COLO829 (cell line): ENCODE measurements around the gene FIP1L1.
"Not testable (repeated sequence)": the region's sequence is repeated elsewhere in the genome, so short reads cannot be mapped to it uniquely, and the experiment has no call there.

Source experiments
- DNase-seq: peaks from one replicate; pipeline ENCODE4 v3.0.0; 2012; ENCODE audit warnings: low spot score

The FIP1L1 gene

DNA sequence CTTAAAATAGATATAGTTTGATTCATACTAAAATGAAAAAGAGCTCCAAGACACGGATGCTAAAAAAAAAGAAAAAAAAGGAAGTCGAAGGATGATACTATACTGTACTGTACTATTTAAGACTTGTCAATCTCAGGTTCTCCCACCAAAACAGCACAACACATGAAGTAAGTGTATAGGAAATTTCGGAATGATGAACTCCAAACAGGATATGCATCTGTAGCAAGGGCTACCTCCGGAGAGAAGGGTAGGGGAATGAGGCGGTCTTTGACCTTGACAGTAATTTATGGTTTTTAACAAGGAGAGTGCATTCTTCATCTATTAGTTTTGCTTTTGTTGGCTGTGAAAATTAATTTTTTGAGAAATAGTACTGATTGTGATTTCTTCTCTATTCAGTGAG is 541 bp upstream of the FIP1L1 start:
- no peak for DNase-seq

DNA sequence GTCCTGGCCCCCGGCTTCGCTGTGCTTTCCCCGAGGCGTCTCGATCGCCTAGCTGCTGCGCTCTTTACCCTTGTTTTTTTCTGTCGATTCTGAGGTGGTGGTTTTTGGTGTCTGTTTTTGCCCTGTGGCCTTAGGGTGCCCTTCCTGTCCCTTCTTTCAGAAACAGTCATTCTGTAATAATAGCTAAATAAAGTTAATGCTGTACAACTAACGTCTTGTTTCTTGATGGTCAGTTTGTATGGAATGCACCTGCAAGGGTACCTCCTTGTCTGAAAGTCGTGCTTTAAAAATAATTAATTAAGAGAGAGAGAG is 686 bp downstream of the FIP1L1 start:
- no peak for DNase-seq

DNA sequence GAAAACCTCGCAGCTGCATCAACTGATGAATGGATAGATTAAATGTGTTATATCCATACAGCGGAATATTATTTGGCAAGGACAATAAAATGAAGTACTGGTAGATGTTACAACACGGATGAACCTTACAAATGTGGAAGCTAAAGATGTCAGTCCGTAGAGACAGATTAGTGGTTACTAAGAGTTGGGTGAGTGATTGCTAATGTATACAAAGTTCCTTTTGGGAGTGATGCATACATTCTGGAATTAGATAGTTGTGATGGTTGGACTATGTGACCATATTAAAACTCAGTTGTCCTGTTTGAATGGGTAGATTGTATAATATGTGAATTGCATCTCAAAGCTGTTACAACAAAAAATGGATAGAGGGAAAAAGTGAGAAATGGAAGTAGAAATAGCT is 2.8 kb downstream of the FIP1L1 start:
- DNase-seq, result no peak

DNA sequence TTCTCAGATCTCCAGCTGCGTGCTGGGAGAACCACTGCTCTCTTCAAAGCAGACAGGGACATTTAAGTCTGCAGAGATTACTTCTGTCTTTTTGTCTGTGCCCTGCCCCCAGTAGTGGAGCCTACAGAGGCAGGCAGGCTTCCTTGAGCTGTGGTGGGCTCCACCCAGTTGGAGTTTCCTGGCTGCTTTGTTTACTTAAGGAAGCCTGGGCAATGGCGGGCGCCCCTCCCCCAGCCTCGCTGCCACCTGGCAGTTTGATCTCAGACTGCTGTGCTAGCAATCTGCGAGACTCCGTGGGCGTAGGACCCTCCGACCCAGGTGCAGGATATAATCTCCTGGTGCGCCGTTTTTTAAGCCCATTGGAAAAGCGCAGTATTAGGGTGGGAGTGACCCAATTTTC is 32.0 kb downstream of the FIP1L1 start:
- DNase-seq, result not testable (repeated sequence)

DNA sequence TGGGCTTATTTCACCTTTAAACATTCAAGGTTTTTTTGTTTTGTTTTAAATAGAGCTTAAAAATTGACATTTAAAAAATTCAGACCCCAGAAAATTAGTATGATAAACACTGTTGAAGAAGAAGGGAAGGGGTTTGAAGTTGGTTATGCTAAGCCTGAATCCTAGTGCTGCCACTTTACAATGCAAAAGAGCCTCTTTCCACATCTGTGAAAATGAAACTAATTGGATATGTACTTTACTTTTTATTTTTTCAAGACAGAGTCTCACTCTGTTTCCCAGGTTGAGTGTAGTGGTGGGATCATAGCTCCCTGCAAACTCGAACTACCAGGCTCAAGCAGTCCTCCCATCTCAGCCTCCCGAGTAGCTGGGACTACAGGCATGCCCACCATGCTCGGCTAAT is 41.8 kb downstream of the FIP1L1 start:
- no peak for DNase-seq

DNA sequence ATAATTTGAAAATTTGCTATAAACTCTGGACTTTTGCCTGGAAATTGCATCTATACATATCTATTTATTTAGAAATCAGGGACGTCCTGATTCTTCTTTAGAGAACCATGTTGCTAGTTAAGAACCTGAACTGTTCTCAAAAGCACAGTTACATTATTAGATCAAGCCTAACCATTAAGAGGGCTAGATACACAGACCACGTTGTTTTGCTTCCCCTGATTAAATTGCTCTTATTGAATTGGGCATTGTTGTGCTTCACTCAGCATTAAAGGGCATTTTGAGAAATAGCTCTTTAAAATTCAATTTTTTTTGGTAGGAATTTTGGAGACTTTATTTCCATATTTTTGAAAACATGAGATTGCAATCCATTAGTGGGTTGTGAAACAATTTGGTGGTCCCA is 44.4 kb downstream of the FIP1L1 start:
- peak; percentile 61 for DNase-seq

DNA sequence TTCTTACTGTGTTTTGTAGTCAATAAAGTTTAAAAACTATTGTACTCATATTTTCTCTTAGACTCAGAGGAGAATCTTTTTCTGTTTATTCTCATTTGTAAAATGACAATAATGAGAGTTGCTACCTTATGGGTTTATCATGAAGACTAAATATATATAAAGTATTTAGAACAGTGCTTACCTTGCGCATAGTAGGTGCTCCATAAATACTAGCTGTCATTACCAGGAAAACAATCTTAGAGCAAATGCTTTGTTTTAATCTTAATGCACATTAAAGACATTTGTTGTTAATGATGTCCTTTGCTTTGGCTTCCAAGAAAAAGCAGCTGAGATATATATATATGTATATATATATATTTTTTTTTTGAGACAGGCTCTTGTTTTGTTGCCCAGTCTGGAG is 44.9 kb downstream of the FIP1L1 start:
- no peak for DNase-seq

DNA sequence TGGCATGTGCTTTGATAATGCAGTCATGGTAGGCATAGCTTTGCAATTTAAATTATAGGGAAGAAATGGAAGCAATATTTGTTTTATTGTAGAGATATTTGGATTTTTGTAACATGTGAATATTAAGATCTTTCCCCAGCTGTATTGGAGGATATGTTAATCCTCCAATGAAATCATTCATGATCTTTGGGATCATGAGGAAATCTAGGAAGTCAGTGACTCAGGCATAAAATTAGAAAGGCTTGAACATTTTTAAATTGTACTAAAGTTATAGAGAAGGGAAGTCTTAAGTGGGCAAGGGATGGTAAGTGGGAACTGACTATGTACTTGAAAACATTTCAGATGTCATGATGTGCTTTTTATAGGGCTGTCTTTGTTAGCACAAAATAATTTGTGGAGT is 46.8 kb downstream of the FIP1L1 start:
- DNase-seq, result no peak

DNA sequence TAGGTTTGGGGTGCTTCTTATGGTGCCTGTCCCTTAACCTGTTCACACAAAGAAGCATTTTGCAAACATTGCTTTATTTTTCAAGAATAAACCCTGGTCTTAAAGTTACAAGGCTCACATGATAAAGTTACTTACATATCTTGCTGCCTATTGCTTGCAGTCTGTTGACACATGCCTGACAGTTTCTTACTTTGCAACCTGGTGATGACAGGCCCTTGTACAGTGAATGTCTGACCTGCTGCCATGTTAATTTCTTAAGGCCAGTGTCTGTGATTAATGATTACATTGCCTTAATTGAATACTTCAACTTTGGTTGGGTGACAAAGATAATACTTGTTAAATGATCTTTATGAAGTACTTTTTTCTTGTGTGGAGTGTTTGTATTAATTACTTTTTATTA is 49.9 kb downstream of the FIP1L1 start:
- DNase-seq, result no peak

DNA sequence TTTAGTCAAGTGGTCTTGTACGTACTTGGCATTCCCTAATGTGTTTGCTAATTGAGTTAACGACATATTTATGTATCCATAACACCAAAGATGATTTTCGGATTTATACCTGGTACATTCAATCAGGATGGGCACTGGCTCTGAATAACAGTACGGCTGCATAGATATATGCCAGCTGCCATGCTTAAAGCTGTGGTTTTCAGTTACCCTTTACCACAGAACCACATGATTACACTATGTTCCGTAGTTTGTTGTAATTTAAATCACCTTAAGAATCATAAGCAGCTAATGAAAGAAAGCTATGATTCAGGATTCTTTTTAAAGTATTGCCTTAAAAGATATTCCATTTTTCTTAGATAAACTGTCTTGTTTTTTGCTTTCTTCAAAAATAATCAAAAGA is 53.6 kb downstream of the FIP1L1 start:
- no peak for DNase-seq

DNA sequence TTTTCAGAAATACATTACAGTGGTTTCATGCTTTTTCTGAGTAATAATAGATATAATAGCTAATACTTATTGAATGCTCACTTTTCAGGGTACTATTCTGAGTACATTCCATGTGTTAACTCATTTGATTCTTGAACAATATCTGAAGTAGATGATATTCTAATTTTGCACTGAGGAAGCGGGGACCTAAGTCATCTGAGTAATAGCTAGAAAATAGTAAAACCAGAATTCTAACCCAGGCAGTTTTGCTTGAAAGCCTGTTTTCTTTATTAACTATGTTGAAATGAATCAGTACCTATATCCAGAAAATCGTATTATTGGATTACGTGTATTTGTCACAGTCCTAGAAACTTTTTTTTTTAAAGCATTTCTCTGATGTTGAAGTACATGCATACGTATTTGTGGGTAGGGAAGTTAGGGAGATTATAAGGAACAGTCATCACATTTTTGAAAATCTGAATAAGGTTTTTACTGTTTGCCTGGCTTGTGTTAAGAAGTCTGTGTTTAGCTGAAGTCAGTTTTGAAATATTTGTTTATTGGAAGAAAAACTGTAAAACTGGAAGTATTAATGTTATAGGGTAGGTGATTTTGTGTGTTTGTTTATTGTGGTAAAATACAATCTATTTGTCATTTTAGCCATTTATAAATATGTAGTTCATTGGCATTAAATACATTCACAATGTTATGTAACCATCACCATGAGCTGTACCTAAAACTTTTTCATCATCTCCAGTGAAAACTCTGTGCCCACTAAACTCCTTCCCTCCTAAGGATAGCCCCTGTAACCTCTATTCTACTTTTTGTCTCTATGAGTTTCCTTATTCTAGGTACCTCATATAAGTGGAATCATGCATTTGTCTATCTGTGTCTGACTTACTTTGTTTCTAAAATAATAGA is 55.3 kb downstream of the FIP1L1 start:
- no peak for DNase-seq

DNA sequence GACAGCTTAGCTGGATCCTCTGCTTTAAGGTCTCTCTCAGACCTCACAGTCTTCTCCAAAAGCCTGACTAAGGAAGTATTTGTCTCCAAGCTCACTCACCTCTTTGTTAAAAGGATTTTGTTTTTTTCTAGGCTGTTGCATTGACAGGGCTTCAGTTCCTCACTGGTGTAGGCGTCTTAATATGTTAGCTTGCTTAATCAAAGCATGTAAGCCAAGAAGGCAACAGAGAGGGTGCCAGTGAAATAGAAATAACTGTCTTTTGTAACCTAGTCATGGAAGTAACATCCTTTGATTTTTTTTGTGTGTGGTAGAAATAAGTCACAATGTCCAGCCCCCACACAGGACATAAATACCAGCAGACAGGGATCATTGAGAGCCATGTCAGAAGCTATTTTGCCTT is 58.8 kb downstream of the FIP1L1 start:
- DNase-seq, result no peak

DNA sequence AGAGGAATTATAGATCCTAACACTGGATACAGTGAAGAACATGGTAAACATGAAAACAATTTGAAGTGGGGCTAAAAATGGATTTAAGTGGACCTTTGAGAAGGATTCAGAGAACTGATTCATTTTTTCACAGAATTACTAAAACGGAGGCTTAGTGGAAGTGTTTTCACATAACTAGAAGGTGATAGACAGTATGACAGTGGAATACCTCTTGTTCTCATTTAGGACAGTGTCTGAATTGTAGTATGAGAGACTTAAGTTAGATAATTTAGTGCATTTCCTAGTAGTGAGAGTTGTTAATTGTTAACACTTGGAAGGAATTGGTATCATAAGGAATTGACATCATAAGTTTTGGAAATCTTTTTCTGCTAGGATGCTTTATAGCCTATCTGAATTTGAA is 64.1 kb downstream of the FIP1L1 start:
- no peak for DNase-seq

DNA sequence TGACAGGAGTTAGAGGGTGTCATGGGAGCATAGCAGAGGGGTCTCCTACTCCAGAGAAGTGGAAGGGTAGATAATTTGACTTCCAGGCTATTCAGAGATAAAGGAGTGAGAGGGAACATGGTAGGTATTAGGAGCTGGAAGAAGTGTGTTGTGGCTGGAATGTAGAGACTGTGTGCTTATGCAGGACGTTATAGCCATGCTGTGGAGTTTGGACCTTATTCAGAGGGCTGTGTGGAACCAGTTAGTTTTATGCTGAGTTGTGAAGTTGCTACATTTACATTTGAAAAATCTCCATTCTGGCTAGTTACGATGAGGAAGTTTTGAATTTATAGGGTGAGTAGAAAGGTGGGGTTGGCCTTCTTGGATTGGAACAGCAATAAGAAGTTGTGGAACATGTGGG is 67.5 kb downstream of the FIP1L1 start:
- no peak for DNase-seq

DNA sequence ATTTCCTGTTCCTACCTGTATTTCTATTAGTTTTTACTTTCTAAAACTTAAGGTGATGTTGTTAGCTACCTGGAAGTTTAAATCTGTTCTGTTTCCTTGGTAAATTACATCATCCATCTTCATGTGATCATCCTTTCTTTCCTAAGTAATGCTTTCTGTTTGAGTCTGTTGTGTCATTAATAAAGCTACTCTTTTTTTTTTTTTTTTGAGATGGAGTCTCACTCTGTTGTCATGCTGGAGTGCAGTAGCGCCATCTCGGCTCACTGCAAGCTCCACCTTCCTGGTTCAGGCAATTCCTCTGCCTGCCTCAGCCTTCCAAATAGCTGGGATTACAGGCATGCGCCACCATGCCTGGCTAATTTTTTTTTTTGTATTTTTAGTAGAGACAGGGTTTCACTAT is 73.3 kb downstream of the FIP1L1 start:
- no peak for DNase-seq

DNA sequence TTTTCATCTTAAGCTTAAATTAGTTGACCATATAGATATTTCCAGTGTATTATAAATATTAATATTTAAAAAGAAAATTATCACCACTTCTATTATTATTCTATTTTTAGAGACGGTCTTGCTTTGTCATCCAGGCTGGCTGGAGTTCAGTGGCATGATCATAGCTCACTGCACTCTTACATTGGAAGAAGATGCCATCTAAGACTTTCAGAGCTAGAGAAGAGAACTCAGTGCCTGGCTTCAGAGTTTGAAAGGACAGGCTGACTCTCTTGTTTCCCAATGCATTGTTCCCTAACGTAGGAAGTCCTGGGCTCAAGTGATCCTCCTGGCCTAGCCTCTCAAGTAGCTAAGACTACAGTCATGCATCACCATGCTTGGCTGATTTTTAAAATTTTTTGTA is 75.9 kb downstream of the FIP1L1 start:
- DNase-seq, result no peak

DNA sequence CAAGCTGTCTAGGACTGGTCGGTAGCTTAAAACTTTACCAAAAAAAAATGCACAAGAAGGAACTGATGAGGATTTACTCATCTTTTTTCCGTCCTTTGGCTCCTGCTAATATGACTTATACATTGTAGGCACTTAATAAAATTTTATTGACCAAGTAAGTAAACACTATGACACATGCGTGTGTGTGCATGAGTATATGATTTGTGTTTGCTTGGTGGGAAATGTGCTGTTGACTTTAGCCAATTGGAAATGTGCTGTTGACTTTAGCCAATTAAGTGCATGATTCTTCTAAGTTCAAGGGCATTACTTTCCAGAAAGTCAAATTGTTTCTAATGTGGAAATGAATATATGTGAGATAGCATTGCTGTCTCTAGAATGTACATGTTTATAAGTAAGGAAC is 78.3 kb downstream of the FIP1L1 start:
- DNase-seq, result no peak

DNA sequence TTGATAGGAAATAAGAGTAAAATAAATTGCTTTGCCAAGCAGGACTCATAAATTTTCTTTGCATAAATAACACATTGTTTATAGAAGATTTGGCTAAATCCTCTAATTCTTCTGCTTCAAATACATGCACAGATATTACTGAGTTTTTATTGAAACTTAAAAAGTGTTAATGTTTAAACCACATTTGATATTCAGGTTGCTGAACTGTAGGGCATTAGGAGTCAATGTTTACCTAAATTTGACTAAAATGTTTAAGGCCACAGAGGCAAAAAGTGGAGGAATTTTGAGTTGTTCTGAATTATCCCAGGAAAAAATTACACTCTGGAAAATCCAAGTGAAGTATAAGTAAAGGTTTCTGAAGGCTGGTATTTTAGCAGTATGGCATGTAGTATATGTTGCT is 78.7 kb downstream of the FIP1L1 start:
- DNase-seq, result no peak

DNA sequence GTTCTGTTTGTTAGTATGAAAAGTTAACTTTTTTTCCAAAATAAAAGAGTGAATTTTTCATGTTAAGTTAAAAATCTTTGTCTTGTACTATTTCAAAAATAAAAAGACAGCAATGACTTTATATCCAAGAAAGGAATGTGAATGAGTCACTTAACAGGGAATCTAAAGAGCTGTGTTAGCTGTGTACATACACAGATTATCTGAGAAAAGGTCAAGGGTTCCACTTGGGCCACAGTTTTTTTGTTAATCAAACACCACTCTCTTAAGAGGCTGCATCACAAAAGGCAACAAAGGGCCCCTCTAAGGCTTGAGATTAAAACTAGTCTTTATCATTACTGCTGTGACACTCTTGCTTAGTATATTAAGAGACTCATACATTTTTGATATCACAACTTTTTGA is 82.1 kb downstream of the FIP1L1 start:
- peak; percentile 39 for DNase-seq

DNA sequence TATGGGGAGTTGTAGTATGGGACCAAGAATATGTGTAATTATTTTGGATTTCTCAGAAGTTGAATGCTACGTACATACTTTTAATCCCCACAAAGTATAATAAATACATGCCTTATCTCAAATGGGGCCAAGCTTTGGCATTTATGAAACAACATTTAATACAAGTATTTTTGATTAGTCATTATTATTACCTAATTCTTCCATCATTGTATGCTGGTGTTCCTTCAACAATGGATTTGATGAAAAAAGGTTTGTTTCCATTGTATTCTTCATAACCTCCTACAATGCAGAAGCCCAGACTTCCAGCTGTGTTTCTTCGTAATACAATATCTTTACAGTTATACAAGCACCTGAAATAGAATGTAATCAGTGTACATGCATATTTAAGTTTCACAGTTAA is 83.8 kb downstream of the FIP1L1 start:
- DNase-seq, result no peak

DNA sequence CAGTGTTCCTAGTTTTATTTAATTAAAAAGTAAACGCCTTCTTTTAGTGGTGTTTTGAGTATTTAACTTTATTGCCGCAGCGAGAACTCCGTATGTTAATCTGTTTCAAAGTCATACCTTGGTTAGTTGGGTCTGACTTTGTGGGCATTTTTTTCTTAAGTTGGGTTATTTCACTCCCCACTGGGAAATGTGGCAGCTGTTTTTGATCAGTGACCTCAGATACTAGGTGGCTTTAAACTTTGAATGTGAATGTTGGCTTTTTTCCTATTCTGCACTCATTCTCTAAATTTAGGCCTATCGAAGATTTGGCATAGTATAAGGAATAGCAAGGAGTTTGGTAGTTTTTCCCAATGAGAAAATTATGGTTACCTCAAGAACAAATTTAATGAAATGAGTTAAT is 85.9 kb downstream of the FIP1L1 start:
- no peak for DNase-seq

DNA sequence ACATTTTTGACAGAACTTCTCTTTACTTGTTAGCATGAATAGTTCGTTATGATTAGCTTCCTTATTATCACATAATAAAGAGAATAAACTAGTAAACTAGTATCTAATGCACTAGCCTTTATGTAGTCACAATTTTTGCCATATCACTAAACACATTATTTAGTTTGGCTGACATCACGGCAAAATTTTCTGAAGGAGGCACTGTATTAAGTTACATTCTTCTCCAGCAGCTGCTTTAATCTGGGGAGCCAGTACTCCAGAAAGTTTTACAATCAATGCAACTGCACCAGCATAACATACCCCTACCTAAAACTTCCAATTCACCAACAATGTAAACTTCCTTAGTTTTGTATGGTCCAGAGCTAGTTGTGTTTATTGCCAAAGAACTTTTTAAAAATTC is 87.8 kb downstream of the FIP1L1 start:
- no peak for DNase-seq

DNA sequence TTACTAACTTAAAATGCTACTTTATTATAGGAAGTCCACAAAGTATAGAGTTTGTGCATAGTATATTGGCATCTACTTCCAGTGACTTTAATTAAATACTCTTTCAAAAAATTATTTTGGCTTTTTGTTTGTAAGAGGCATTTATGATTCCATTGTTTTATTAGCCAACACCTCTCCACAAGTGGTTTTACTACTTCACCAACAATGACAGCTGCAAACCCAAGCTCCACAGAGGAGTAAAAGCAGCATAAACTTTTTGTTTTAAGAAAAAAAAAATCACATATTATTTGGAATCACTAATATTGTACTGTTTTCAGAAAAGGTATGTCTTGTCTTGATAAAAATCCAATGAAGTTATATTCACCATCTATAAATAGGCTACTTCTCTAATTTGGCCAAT is 88.5 kb downstream of the FIP1L1 start:
- no peak for DNase-seq

DNA sequence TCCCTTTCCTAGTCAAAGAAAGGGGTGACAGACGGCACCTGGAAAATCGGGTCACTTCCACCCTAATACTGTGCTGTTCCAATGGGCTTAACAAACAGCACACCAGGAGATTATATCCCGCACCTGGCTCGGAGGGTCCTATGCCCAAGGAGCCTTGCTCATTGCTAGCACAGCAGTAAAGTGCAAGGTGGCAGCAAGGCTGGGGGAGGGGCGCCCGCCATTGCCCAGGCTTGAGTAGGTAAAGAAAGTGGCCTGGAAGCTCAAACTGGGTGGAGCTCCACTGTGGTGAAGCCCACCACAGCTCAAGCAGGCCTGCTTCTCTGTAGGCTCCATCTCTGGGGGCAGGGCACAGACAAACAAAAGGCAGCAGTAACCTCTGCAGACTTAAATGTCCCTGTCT is 89.1 kb downstream of the FIP1L1 start:
- DNase-seq, result not testable (repeated sequence)
